Body of pancreas (tissue), 4 donors: ENCODE results near the gene DPYD. TPM values are rescaled to one million over a fixed set of nuclear protein-coding genes. Genes with fewer than 3 reads are reported as not detected.

Experiments used
- ATAC-seq: fragments of 150-250 bp; one replicate; pipeline ENCODE4 v1.9.1; 2016
- DNase-seq, 4 donors: peaks; one replicate each; pipeline ENCODE4 v3.0.0-alpha.2; 2019
- H3K27ac ChIP-seq, 4 donors: fragments of 200-600 bp; sonication (generic); 1 replicate in 3 of 4; 2 replicates in 1 of 4; pipeline versions ENCODE4 v1.5.1 to v1.6.1; 2016 to 2019; ENCODE audit warnings: mild to moderate bottlenecking in 1 of 4, mixed read lengths in 1 of 4, moderate library complexity in 1 of 4
- H3K27me3 ChIP-seq, 2 donors: fragments of 200-600 bp; sonication (generic); one replicate each; pipeline ENCODE4 v1.6.0; 2016; ENCODE audit warnings: mild to moderate bottlenecking in 1 of 2
- H3K36me3 ChIP-seq, 2 donors: fragments of 200-600 bp; sonication (generic); replicated peaks in 1 of 2; 2 replicates each; pipeline ENCODE4 v1.5.1; 2016; ENCODE audit warnings: low read depth in 2 of 2; ENCODE audit not compliant: insufficient read depth in 1 of 2
- H3K4me1 ChIP-seq: fragments of 200-600 bp; sonication (generic); one replicate; pipeline ENCODE4 v1.6.0; 2016
- H3K4me3 ChIP-seq, 2 donors: fragments of 200-600 bp; sonication (generic); 1 replicate in 1 of 2; 2 replicates in 1 of 2; pipeline ENCODE4 v1.5.1; 2016 to 2019
- H3K9me3 ChIP-seq, 3 donors: fragments of 200-600 bp; sonication (generic); 1 replicate in 2 of 3; 2 replicates in 1 of 3; pipeline ENCODE4 v1.5.1; 2016
- CTCF ChIP-seq, 7 experiments: fragments of 450-650 bp in 4 of 7; fragments of 200-600 bp in 3 of 7; sonication (generic) in 3 of 7; IDR thresholded peaks; one replicate each; pipeline ENCODE4 v1.5.1; 2016 to 2019; ENCODE audit warnings: antibody characterized with exemption in 7 of 7
- POLR2A ChIP-seq, 3 donors: fragments of 450-650 bp; IDR thresholded peaks; one replicate each; pipeline ENCODE4 v1.6.1; 2016; ENCODE audit warnings: antibody characterized with exemption in 3 of 3, mild to moderate bottlenecking in 2 of 3
- WGBS, 2 donors: methylation state at CpG; one replicate each; pipeline ENCODE4 v1.1.5; 2017; 5-methylcytosine and 5-hydroxymethylcytosine counted together
- intact Hi-C: fragments of 100-400 bp; cut with DNase I; formaldehyde crosslinking; loops from one replicate; pipeline ENCODE4 v1.15.1; 2023
- total RNA-seq, 2 donors: library from RNA; depleted of rRNA; stranded (reverse); fragments of >200 nt; gene quantifications; one replicate each; pipeline ENCODE4 v1.1.0, GENCODE V29; 2016

Gene DPYD
- total RNA-seq, 2 donors from 2014 or later, result 13.8 to 17.1 TPM

DNA sequence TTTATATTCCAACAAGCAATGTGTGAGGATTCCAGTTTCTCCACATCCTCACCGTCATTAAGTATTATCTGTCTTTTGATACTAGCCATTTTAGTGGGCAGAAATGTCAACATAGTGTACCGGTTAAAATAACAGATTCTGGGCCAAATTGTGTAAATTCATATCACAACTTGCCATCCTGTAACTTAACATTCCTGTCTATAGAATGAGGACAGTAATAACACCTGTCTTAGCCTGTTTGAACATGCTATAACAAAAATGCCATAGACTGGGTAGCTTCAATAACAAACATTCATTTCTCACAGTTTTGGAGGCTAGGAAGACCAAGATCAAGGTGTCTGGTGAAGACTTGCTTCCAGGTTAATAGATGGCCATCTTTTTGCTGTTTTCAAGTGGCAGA, 708.2 kb downstream of the DPYD start:
- H3K27me3 ChIP-seq, result no peaks in the 10 kb centered on the region
- 91 to 92% methylated on average over 2 of the region's 2 CpGs for WGBS, 2 donors
- TF ChIP-seq CTCF (IDR thresholded peaks at IDR 0.05) (no peak), POLR2A (IDR thresholded peaks at IDR 0.05) (no peak)
- DNase-seq (no peak), ATAC-seq (no peak)
- H3K9me3 ChIP-seq, result no peaks in the 10 kb centered on the region
- no peaks in the 10 kb centered on the region for H3K36me3 ChIP-seq
- intact Hi-C loops, result no loop called here
- H3K27ac ChIP-seq, result no peak overlapping the region
- H3K4me3 ChIP-seq, result no peak overlapping the region
- no peaks in the 10 kb centered on the region for H3K4me1 ChIP-seq

GRCh38 chr1:97210307-97210706, 710.5 kb downstream of the DPYD start:
- ATAC-seq (no peak), DNase-seq (no peak)
- no peaks in the 10 kb centered on the region for H3K4me1 ChIP-seq
- no peak for TF ChIP-seq POLR2A (IDR thresholded peaks at IDR 0.05)
- no peak for TF ChIP-seq CTCF (IDR thresholded peaks at IDR 0.05)
- no peak overlapping the region for H3K4me3 ChIP-seq
- H3K27me3 ChIP-seq, result no peaks in the 10 kb centered on the region
- H3K36me3 ChIP-seq, result no peaks in the 10 kb centered on the region
- WGBS, 2 donors, result 71 to 83% methylated on average over 1 of the region's 1 CpG
- intact Hi-C loops, result no loop called here
- H3K9me3 ChIP-seq, result no peaks in the 10 kb centered on the region
- H3K27ac ChIP-seq, result no peak overlapping the region

GRCh38 chr1:97209381-97209957, 711.4 kb downstream of the DPYD start:
- H3K27me3 ChIP-seq, result no peaks in the 10 kb centered on the region
- no peak for DNase-seq
- WGBS, 2 donors, result 64 to 74% methylated on average over 3 of the region's 3 CpGs
- TF ChIP-seq CTCF (IDR thresholded peaks at IDR 0.05) (no peak), POLR2A (IDR thresholded peaks at IDR 0.05) (no peak)
- intact Hi-C loops, result no loop called here
- no peaks in the 10 kb centered on the region for H3K9me3 ChIP-seq
- no peak overlapping the region for H3K27ac ChIP-seq
- H3K4me3 ChIP-seq, result no peak overlapping the region
- no peak for ATAC-seq
- H3K36me3 ChIP-seq, result no peaks in the 10 kb centered on the region
- H3K4me1 ChIP-seq, result no peaks in the 10 kb centered on the region

- no peak for ATAC-seq
Observed at GRCh38 chr1:97207868-97208267, 713.0 kb downstream of the DPYD start.

More at GRCh38 chr1:97207868-97208267, 713.0 kb downstream of the DPYD start:
- no peaks in the 10 kb centered on the region for H3K9me3 ChIP-seq
- no peak overlapping the region for H3K27ac ChIP-seq
- H3K4me3 ChIP-seq, result no peak overlapping the region
- H3K27me3 ChIP-seq, result no peaks in the 10 kb centered on the region
- no peaks in the 10 kb centered on the region for H3K4me1 ChIP-seq
- no peak for TF ChIP-seq POLR2A (IDR thresholded peaks at IDR 0.05)
- no peak for TF ChIP-seq CTCF (IDR thresholded peaks at IDR 0.05)
- H3K36me3 ChIP-seq, result no peaks in the 10 kb centered on the region
- DNase-seq, result no peak
- intact Hi-C loops, result no loop called here
